ENCODE data around the gene TFDP2. TPM values are rescaled to one million over a fixed set of nuclear protein-coding genes. Genes with fewer than 3 reads are reported as not detected.
"Not testable (repeated sequence)": the region's sequence is repeated elsewhere in the genome, so short reads cannot be mapped to it uniquely, and the experiment has no call there.

The TFDP2 gene
- total RNA-seq, 1 donor from 2014 or later = 23.0 TPM

DNA sequence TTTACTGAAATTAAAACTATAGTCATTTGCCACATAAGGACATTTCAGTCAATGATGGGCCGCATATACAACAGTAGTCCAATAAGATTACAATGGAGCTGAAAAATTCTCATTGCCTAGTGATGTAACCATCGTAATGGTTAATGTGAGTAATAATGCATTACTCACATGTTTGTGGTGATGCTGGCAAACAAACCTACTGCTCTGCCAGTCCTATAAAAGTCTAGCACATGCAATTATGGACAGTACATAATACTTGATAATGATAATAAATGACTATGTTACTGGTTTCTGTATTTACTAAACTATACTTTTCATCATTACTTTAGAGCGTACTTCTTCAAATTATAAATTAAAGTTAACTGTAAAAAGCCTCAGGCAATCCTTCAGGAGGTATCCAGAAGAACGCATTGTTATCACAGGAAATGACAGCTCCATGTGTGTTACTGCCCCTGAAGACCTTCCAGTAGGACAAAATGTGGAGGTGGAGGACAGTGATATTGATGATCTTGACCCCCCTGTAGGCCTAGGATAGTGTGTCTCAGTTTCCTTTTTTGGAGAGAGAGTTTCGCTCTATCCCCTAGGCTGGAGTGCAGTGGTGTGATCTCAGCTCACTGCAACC lies 170.2 kb downstream of the TFDP2 start:
- DNase-seq (ENCODE audit: low spot score) (no peak), ATAC-seq (no peak)

DNA sequence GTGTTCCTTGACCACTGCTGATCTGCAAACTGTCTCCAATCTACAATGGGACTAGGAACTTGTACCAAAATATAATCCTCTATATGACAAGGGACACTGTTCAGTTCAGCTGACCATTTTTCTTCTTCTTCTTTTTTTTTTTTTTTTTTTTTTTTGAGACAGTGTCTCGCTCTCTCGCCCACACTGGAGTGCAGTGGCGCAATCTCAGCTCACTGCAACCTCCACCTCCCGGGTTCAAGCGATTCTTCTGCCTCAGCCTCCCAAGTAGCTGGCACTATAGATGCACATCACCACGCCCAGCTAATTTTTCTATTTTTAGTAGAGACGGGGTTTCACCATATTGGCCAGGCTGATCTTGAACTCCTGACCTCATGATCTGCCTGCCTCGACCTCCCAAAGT lies 174.6 kb downstream of the TFDP2 start:
- ATAC-seq; DNase-seq (ENCODE audit: low spot score): not testable (repeated sequence)

DNA sequence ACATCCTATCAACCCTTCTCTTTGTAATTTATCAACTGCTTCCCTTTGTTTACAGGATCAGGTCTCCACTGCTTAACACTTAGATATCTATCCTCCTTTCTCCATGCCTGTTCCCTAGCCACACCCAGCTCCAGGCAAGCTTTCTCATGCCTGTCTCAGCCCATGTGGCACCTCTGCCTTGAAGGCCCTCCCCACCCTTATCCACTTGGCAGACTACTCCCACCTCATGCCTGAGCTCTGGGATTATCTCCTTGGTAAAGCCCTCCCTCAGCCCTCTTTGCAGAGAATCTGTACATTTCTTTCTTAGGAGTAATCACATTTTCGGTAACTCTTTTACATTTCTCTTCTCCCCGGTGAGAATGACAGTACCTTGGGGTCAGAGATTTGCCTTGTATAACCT lies 176.9 kb downstream of the TFDP2 start:
- DNase-seq (ENCODE audit: low spot score) = no peak

DNA sequence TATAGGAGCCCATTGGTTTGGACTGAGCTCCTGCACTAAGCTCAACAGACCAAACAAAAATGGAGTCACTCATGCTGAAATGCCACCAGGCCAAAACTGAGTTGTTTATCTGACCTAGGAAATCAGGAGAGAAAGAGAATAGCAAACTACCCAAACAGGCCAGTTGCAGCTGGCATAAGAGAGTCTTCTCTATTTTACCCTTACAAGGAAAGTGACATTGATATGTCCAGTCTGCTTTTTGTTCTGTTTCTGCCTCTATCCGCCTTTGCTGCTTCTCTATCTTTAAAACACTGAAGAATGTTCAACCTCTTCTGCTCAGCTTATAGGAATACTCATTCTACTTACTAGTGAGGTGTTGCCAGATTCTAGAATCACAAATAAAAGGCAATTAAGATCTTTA lies 177.8 kb downstream of the TFDP2 start:
- ATAC-seq (no peak), DNase-seq (ENCODE audit: low spot score) (no peak)

More for the DNA sequence above, 176.9 kb downstream of the TFDP2 start:
- no peak for ATAC-seq

DNA sequence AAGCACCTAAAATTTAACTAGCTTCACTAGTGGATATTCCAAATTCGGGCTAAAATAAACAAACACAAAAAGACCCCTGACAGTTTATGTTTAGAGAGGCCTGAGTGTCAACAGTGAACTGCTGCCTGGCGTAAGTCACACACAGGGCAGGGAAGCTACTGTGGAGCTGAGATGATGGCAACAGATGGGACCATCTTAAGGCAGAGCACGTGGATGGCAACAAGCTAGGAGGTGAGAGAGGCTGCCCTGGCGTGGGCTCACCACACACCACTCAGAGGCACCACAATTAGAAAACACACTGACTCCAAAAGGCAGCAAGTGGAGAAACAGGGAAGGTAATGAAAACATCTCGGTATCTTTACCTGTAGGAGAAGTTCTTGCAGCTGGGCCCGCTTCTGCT lies 179.6 kb downstream of the TFDP2 start:
- ATAC-seq (no peak), DNase-seq (ENCODE audit: low spot score) (no peak)

DNA sequence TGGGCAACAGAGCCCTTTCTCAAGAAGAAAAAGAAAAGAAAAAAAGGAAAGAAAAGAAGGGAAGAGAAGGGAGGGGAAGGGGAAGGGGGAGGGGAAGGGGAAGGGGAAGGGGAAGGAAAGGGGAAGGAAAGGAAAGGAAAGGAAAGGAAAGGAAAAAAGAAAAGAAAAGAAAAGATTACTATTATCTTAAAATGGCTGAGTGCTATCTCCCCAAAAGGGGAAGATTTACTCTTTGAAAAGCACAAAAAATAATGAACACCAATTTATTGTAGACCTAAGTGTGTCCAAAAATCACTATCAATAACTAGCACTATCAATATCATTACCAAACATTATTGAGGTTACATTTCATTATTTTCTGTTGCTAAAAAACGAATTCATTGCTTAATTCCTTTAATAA lies 183.9 kb downstream of the TFDP2 start:
- no peak for ATAC-seq

DNA sequence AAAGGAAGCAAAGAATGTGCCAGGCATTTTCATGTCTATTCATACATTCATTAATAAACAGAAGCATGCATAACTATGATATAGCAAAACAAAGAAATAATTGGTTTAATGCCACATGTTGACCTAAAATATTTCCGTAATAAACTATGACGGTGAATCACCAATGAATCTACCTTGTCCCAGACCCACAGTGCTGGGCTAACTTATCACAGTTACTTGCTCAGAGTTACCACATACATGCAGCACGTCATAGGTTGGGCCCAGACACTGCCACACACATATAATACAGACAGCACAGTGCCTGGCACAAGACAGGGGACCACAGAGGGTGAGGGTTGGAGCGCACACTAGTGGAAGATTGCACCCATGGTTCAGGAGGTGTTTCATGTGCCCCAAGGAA lies 186.0 kb downstream of the TFDP2 start:
- no peak for DNase-seq (ENCODE audit: low spot score)
- ATAC-seq = no peak

More for the DNA sequence above, 183.9 kb downstream of the TFDP2 start:
- no peak for DNase-seq (ENCODE audit: low spot score)

DNA sequence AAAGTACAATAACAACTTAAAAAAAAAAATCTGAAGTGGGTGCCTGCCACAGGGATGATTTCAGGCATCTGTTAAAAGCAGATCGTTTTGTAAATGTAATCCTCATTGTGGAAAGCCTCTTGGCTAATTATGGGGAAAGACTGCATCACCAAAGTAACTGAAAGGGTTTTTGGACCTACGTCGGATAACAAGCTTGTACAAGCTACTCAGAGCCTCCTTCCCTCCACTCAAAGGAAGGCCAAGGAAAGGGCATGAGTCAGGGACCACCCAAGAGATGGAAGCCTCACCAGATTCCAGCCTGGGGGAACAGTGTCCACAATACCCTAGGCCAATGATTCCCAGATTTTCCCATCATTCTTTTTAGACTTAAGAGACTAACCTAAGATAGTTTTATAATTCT lies 188.6 kb downstream of the TFDP2 start:
- no peak for ATAC-seq

DNA sequence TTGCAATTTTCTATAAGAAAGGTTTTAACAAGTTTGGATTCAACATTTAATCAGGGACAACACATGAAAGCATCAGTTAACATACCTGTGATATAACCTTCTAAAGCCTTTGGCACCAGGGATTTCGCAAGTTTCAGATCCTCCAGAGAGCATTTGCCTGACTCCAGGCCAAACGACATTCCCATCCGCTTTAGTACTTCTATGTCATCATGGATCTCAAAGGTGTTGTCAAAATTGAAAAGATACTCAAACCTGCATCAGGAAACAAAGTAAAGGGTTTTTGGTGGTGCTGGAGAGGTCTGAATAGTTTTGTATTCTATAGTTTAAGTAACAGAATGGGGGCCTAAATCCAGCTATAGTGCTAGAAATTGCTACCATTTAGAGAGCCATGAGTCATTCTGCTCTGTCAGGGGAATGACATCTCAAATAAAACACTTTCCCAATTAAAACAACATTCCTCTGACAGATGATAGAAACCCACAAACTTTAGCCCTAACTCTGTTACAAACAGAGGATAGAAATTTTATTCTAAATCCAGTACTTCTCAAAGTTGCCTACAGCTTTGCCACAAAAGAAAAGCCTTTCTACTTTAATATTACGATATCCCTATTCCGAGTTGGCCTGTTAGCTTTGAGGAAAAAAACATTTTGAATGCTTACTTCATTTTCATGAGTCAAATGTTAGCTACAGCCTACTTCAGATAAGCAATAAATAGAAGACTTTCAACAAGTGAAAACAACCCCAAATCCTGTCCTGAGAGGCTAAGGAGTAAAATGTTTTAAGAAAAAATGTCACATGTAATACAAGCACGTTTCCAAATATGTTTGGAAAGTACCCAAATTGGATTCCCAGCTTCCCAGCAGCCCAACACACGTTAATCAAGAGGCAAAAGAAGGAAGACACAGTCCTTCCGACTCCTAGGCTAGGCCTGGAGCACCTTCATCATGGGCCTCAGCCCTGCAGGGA lies 189.5 kb downstream of the TFDP2 start:
- DNase-seq (ENCODE audit: low spot score) (no peak), ATAC-seq (no peak)

More for the DNA sequence above, 188.6 kb downstream of the TFDP2 start:
- no peak for DNase-seq (ENCODE audit: low spot score)

DNA sequence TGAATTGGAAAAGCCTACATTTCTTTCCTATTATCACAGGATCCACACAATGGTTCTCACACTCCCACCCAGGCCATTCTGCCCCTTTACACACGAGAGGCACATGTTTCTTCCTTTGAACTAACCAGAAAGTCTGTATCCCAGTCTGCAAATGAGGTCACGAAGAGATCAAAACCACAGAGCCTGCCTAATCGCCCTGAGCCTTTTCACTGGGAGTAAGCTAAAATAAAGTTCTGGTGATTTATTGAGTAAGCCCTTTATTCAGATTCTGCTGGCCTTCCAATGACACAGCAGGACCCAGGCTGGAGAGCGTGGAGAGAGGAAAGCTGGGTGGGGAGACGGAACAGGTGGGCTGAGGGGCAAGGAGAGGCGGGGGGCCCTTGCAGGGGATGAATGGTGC lies 194.2 kb downstream of the TFDP2 start:
- no peak for ATAC-seq
- DNase-seq (ENCODE audit: low spot score) = no peak

DNA sequence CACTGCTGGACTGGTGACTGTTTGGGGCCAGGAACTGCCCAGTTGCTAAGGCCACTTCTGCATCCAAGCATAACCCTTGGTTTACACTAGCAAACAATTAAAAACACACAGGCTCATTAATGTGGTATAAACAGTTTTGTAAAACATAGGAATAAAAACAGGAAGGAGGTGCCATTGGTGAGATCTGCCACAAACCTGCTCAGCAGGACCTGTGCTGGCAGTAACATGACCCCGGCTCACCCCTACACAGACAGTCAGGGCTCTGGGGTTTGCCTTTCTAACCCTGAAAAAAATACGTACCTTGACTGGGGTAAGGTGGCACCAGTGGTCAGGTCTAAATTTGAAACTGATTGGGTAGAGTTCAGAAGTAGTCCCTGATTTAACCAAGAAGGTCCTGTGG lies 196.7 kb downstream of the TFDP2 start:
- ATAC-seq (no peak), DNase-seq (ENCODE audit: low spot score) (no peak)

DNA sequence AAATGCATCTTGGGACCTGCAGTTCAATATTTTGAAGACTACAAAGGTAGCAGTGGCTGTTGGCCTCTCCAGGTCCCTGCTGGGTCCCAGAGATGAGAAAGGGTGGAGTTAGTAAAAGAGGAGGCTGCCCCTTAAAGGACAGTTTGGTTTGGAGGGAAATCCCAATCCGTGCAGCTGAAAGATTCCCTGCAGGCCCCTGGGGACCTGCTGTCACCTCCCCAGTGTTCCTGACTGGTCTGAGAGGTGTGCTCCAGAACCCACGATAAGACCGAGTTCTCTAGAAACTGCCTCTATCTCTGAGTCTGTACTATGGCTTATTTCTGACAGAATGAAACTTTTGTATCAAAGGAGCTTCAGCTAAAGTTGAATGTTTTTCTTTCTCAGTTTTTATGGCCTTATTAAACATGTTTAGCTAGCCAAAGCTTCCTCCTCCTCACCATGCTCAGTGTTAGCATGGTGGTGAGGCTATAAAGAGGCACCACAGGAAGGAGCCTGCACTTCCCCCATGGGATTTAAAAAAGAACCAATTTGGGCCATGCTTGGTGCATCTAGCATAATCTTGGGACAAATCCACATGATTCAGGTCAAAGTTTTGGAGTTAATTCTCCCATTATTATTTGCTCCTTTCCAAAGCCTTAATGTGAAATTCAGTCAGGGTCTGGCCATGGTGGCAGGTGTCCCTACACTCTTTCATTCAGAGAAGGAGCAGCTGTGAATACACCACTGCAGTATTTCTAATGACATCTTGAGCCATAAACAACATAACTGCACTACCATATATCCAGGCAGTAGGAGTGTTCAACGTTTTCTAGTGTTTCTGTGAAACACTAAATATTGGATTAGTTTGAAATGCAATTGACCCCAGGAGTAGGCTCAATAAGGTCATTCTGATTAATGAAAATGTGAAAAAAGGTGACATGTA lies 198.5 kb downstream of the TFDP2 start:
- no peak for ATAC-seq
- DNase-seq (ENCODE audit: low spot score) = peak; percentile 1

DNA sequence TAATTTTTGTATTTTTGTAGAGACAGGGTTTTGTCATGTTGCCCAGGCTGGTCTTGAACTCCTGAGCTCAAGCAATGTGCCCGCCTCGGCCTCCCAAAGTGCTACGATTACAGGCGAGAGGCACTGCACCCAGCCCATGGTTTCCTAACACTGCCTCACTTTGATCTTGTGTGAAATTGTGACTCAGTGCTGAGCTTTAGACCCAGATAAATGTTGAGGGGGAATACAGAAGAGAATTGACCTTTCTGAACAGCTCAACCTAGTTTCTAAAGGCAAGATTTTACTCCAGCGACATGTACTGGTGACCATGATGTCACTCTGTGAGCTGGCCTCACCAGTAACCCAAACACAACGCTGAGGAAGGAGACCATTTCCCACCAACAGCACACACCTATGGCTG lies 199.4 kb downstream of the TFDP2 start:
- peak; percentile 19 for DNase-seq (ENCODE audit: low spot score)
- ATAC-seq = no peak

DNA sequence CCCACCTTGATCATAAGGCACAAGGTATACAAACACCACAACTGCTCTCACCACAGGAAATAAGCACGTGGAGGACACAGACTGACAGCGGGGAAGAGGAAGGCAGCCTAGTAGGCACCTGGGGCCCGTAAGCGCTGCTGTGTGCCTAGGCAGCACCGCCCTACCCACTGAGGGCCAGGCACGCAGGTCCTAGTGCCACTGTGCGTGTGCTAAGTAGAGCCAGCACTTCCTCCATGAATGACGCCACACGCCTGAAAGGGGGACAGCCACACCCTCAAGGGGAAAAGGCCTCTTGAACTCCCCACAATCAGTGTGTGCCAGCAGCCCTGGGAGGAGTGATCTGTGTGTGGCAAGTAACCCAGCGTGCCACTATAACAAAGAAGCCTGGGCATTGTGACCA lies 199.9 kb downstream of the TFDP2 start:
- peak; percentile 30 for DNase-seq (ENCODE audit: low spot score)
- ATAC-seq = no peak

DNA sequence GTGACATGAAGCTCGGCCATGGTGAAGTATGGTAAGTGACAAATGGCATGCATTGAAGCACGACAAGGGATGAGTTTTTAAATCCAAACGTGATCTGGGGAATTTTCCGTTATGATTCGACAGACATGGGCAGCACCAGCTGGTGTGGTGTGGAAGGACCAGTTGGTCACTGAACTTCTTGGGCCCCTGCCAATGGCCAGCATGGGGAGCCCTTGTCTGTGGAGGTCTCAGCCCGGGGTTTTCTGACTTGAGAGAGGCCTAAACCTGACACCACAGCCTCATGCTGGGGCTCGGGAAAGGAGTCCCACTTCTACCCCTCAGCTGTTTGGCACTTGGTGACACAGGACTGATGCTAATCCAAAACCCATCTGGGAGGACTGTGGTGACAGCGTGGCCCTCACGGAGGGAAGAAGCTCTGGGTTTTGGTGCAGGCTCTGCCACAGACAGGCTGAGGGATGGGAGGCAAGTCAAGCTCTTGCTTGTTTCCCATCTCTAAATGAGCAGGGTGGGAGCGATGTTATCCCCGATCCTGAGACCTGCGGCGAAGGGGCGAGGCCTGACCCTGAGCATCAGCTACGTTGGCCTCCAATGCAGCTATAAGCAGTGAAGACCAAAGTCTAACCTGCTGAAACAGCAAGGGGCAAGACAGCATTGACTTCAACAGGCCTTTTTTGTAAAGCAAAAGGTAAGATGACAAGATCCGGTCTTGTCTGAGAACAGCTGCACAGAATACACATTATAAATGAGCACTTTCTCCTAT lies 203.4 kb downstream of the TFDP2 start:
- no peak for ATAC-seq
- no peak for DNase-seq (ENCODE audit: low spot score)

DNA sequence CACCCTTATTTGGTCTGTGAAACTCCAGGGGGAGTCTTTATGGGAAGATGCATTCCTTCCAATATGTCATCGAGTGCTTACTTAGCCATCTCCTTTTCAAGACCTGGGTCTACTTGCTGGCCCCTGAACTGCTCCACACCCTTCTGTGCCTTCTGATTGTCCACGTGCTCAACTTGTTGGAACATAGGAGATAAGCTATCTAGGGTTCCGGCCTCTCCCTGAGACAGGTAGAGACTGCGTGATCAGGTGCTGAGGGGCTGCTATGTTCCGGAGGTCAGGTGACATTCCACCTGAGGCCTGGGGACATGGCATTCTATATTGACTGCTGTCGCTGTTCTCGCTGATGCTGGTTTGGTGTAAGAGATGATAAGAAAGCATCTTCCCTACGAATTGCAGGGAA lies 207.3 kb downstream of the TFDP2 start:
- DNase-seq (ENCODE audit: low spot score) (no peak), ATAC-seq (no peak)

DNA sequence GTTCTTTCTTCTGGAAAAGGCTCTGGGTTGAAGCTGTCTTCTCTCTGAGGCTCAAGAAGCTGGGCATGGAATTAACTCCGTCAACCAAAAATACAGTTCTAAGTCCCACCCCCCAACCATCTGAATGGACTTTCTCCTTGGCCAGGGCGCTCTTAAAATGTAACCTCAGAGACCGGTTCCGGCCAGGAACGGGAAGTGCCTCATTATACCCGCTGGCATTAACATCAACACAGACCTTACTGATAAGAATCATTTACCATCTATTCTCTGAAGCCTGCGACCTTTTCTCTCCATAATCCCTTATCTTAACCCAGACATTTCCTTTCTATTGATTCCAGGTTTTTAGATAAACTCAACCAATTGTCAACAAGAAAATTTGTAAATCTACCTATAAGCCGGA lies 208.3 kb downstream of the TFDP2 start:
- DNase-seq (ENCODE audit: low spot score) (no peak), ATAC-seq (no peak)

DNA sequence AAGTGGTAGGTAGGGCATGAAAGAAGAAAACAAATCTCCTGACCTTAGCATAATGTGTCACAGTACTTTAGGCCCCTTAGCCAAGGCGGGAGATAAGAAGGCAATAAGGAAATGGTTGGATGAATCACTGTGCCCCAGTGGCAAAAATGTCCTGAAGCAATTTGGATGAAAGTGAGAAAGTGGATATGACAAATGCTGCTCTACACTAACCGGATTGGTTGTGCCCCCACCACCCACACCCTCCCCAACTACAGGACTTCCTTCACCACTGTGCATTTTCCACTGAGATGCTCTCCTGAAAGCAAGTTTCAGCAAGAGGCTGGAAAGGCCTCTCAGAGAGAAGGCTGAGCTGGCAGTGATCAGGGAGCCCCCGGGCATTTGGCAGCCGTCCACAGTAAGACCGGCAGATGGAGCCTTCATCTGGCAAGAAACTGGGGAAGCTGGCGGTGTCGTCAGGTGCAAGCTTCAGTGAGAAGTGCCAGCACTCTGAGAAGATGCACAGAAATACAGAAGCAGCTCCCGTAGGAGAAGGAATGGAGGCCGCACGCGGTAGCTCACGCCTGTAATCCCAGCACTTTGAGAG lies 209.1 kb downstream of the TFDP2 start:
- DNase-seq (ENCODE audit: low spot score) = no peak
- no peak for ATAC-seq

DNA sequence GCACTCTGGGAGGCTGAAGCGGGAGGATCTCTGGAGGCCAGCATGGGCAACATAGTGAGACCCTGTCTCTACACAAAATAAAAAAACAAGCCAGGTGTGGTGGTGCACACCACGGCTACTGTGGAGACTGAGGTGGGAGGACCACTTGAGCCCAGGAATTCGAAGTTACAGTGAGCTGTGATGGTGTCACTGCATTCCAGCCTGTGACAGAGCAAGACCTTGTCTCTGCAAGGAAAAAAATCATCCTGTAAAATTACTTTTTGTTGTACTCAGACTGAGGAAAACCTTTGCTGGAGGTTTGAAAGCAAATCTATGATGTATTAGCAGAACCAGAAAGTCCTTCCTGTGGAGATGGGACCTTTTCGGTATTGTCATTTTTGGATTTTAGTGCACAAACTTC lies 209.6 kb downstream of the TFDP2 start:
- ATAC-seq = no peak
- no peak for DNase-seq (ENCODE audit: low spot score)

DNA sequence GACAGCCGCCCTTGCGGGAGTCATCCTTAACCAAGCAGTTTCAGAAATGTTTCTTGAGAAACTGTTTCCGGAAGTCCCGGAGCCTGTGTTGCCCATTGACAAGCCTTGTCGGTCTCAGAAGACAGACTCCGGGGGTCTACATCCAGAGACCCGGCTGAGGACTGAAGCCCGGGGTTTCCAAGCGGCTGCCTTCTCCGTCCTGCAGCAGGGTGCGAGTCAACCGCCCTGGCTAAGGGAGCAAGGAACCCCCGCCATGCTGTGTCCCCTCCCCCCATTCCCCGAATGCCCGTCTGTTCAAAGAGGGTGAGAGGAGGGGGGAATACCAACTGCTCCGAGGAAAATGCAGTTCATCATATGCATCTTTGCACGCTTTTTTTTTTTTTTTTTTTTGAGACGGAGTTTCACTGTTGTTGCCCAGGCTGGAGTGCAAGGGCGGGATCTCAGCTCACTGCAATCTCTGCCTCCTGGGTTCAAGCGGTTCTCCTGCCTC lies 211.3 kb downstream of the TFDP2 start:
- no peak for DNase-seq (ENCODE audit: low spot score)
- no peak for ATAC-seq
